HG03575 (cell line): ENCODE results near the gene MYO1A.
"Not testable (repeated sequence)": the region's sequence is repeated elsewhere in the genome, so short reads cannot be mapped to it uniquely, and the experiment has no call there.

ENCODE experiments used
- ATAC-seq: cut with Tn5 transposase; IDR thresholded peaks from one replicate; pipeline ENCODE4 v1.9.1; 2021; ENCODE audit not compliant: unreplicated experiment, insufficient number of reproducible peaks, low FRiP score; ENCODE audit errors: extremely low read depth

MYO1A gene

GRCh38 chr12:56985714-56986113 lies 64.2 kb downstream of the MYO1A start:
- not testable (repeated sequence) for ATAC-seq

- no peak for ATAC-seq
Observed at GRCh38 chr12:56983386-56983785, 66.5 kb downstream of the MYO1A start.

GRCh38 chr12:56982578-56983236 lies 67.2 kb downstream of the MYO1A start:
- ATAC-seq: not testable (repeated sequence)

- ATAC-seq: no peak
Observed at GRCh38 chr12:56980941-56981530, 68.9 kb downstream of the MYO1A start.

- no peak for ATAC-seq
Observed at GRCh38 chr12:56980268-56980667, 69.7 kb downstream of the MYO1A start.

GRCh38 chr12:56979628-56980027 lies 70.3 kb downstream of the MYO1A start:
- ATAC-seq: no peak
